ENCODE results near the gene LDAH.
"Not testable (repeated sequence)": the region's sequence is repeated elsewhere in the genome, so short reads cannot be mapped to it uniquely, and the experiment has no call there.

DNA sequence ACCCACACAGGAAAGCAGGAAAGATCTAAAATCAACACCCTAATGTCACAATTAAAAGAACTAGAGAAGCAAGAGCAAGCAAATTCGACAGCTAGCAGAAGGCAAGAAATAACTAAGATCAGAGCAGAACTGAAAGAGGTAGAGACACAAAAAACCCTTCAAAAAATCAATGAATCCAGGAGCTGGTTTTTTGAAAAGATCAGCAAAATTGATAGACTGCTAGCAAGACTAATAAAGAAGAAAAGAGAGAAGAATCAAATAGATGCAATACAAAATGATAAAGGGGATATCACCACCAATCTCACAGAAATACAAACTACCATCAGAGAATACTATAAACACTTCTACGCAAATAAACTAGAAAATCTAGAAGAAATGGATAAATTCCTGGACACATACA is 108.5 kb downstream of the LDAH start:
- TF ChIP-seq SIN3A (IDR thresholded peaks at IDR 0.05; ENCODE audit: borderline replicate concordance, insufficient read depth, low read depth, low read length); POLR2AphosphoS5 (IDR thresholded peaks at IDR 0.05; ENCODE audit: low read depth, low read length); TCF7L2 (IDR thresholded peaks at IDR 0.05; ENCODE audit: low read depth, low read length): not testable (repeated sequence)
- TF ChIP-seq, protein P1, sequence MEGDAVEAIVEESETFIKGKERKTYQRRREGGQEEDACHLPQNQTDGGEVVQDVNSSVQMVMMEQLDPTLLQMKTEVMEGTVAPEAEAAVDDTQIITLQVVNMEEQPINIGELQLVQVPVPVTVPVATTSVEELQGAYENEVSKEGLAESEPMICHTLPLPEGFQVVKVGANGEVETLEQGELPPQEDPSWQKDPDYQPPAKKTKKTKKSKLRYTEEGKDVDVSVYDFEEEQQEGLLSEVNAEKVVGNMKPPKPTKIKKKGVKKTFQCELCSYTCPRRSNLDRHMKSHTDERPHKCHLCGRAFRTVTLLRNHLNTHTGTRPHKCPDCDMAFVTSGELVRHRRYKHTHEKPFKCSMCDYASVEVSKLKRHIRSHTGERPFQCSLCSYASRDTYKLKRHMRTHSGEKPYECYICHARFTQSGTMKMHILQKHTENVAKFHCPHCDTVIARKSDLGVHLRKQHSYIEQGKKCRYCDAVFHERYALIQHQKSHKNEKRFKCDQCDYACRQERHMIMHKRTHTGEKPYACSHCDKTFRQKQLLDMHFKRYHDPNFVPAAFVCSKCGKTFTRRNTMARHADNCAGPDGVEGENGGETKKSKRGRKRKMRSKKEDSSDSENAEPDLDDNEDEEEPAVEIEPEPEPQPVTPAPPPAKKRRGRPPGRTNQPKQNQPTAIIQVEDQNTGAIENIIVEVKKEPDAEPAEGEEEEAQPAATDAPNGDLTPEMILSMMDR (IDR thresholded peaks at IDR 0.05), result not testable (repeated sequence)
- TF ChIP-seq, protein P2, sequence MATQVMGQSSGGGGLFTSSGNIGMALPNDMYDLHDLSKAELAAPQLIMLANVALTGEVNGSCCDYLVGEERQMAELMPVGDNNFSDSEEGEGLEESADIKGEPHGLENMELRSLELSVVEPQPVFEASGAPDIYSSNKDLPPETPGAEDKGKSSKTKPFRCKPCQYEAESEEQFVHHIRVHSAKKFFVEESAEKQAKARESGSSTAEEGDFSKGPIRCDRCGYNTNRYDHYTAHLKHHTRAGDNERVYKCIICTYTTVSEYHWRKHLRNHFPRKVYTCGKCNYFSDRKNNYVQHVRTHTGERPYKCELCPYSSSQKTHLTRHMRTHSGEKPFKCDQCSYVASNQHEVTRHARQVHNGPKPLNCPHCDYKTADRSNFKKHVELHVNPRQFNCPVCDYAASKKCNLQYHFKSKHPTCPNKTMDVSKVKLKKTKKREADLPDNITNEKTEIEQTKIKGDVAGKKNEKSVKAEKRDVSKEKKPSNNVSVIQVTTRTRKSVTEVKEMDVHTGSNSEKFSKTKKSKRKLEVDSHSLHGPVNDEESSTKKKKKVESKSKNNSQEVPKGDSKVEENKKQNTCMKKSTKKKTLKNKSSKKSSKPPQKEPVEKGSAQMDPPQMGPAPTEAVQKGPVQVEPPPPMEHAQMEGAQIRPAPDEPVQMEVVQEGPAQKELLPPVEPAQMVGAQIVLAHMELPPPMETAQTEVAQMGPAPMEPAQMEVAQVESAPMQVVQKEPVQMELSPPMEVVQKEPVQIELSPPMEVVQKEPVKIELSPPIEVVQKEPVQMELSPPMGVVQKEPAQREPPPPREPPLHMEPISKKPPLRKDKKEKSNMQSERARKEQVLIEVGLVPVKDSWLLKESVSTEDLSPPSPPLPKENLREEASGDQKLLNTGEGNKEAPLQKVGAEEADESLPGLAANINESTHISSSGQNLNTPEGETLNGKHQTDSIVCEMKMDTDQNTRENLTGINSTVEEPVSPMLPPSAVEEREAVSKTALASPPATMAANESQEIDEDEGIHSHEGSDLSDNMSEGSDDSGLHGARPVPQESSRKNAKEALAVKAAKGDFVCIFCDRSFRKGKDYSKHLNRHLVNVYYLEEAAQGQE (IDR thresholded peaks at IDR 0.05; ENCODE audit: insufficient read depth in 1 of 2, low read depth in 2 of 2, low read length in 1 of 2), result not testable (repeated sequence)

All from Panc1 (cell line).